ENCODE results near the gene DAGLB. TPM values are rescaled to one million over a fixed set of nuclear protein-coding genes. Genes with fewer than 3 reads are reported as not detected.
"Not testable (repeated sequence)": the region's sequence is repeated elsewhere in the genome, so short reads cannot be mapped to it uniquely, and the experiment has no call there.

Gene DAGLB
- polyA plus RNA-seq, 4 donors = 13.5 to 17.3 (median 15.5) TPM

GRCh38 chr7:6401536-6401935, 46.2 kb downstream of the DAGLB start:
- DNase-seq (ENCODE audit: low read depth in 4 of 4, low spot score in 3 of 4) = no peak

GRCh38 chr7:6400243-6401105, 47.3 kb downstream of the DAGLB start:
- DNase-seq (ENCODE audit: low read depth in 4 of 4, low spot score in 3 of 4) = not testable (repeated sequence)

GRCh38 chr7:6399351-6399750, 48.4 kb downstream of the DAGLB start:
- DNase-seq (ENCODE audit: low read depth in 4 of 4, low spot score in 3 of 4) = no peak

- DNase-seq (ENCODE audit: low read depth in 4 of 4, low spot score in 3 of 4) = no peak
Observed at GRCh38 chr7:6398943-6399342, 48.8 kb downstream of the DAGLB start.

- not testable (repeated sequence) for DNase-seq (ENCODE audit: low read depth in 4 of 4, low spot score in 3 of 4)
Observed at GRCh38 chr7:6397759-6398495, 49.8 kb downstream of the DAGLB start.

- no peak for DNase-seq (ENCODE audit: low read depth in 4 of 4, low spot score in 3 of 4)
Observed at GRCh38 chr7:6395898-6396595, 51.7 kb downstream of the DAGLB start.

- DNase-seq (ENCODE audit: low read depth in 4 of 4, low spot score in 3 of 4) = no peak
Observed at GRCh38 chr7:6394114-6394513, 53.6 kb downstream of the DAGLB start.

- no peak for DNase-seq (ENCODE audit: low read depth in 4 of 4, low spot score in 3 of 4)
Observed at GRCh38 chr7:6393667-6394056, 54.1 kb downstream of the DAGLB start.

- no peak for DNase-seq (ENCODE audit: low read depth in 4 of 4, low spot score in 3 of 4)
Observed at GRCh38 chr7:6392712-6393666, 54.8 kb downstream of the DAGLB start.

GRCh38 chr7:6389728-6390127, 58.0 kb downstream of the DAGLB start:
- DNase-seq (ENCODE audit: low read depth in 4 of 4, low spot score in 3 of 4) = no peak

- DNase-seq (ENCODE audit: low read depth in 4 of 4, low spot score in 3 of 4) = no peak
Observed at GRCh38 chr7:6387734-6388294, 59.9 kb downstream of the DAGLB start.

- no peak for DNase-seq (ENCODE audit: low read depth in 4 of 4, low spot score in 3 of 4)
Observed at GRCh38 chr7:6386779-6387178, 61.0 kb downstream of the DAGLB start.

GRCh38 chr7:6385909-6386560, 61.7 kb downstream of the DAGLB start:
- DNase-seq (ENCODE audit: low read depth in 4 of 4, low spot score in 3 of 4) = no peak

- no peak for DNase-seq (ENCODE audit: low read depth in 4 of 4, low spot score in 3 of 4)
Observed at GRCh38 chr7:6385110-6385781, 62.5 kb downstream of the DAGLB start.

- DNase-seq (ENCODE audit: low read depth in 4 of 4, low spot score in 3 of 4) = no peak
Observed at GRCh38 chr7:6384327-6384726, 63.4 kb downstream of the DAGLB start.

GRCh38 chr7:6382817-6383216, 64.9 kb downstream of the DAGLB start:
- DNase-seq (ENCODE audit: low read depth in 4 of 4, low spot score in 3 of 4) = no peak

- not testable (repeated sequence) for DNase-seq (ENCODE audit: low read depth in 4 of 4, low spot score in 3 of 4)
Observed at GRCh38 chr7:6381846-6382245, 65.9 kb downstream of the DAGLB start.

GRCh38 chr7:6380310-6381095, 67.3 kb downstream of the DAGLB start:
- no peak for DNase-seq (ENCODE audit: low read depth in 4 of 4, low spot score in 3 of 4)
